H9 (cell line): ENCODE measurements around the gene DIP2A. TPM values are rescaled to one million over a fixed set of nuclear protein-coding genes. Genes with fewer than 3 reads are reported as not detected.
A peak's percentile ranks its signal among the peaks of the same experiment; 100 is the strongest.

Source experiments
- DNase-seq: peaks from one replicate; pipeline ENCODE4 v3.0.0-alpha.2; 2017
- H2AFZ ChIP-seq: one replicate; pipeline ENCODE4 v1.6.1; 2013; ENCODE audit warnings: mild to moderate bottlenecking, low read length, control low read depth, moderate library complexity
- H2AK5ac ChIP-seq: 2 replicates; pipeline ENCODE4 v1.6.1; 2013; ENCODE audit warnings: low read length, control low read depth, mixed read lengths; ENCODE audit not compliant: insufficient read length
- H2BK120ac ChIP-seq: one replicate; pipeline ENCODE4 v1.6.1; 2013; ENCODE audit warnings: low read depth, mild to moderate bottlenecking, low read length, control low read depth, inconsistent platforms; ENCODE audit not compliant: poor library complexity, severe bottlenecking
- H2BK12ac ChIP-seq: 2 replicates; pipeline ENCODE4 v1.6.1; 2013; ENCODE audit warnings: low read length, control low read depth, mixed read lengths, low read depth; ENCODE audit not compliant: insufficient read length
- H2BK15ac ChIP-seq: 2 replicates; pipeline ENCODE4 v1.6.1; 2013; ENCODE audit warnings: low read depth, low read length, control low read depth
- H2BK20ac ChIP-seq: one replicate; pipeline ENCODE4 v1.6.1; 2013; ENCODE audit warnings: low read depth, mild to moderate bottlenecking, low read length, control low read depth, inconsistent platforms; ENCODE audit not compliant: poor library complexity, severe bottlenecking
- H2BK5ac ChIP-seq: 2 replicates; pipeline ENCODE4 v1.6.1; 2013; ENCODE audit warnings: low read length, control low read depth, mixed read lengths; ENCODE audit not compliant: insufficient read length
- H3K14ac ChIP-seq: 2 replicates; pipeline ENCODE4 v1.6.1; 2013; ENCODE audit warnings: low read length, control low read depth; ENCODE audit not compliant: insufficient read depth
- H3K18ac ChIP-seq: 2 replicates; pipeline ENCODE4 v1.6.1; 2013; ENCODE audit warnings: low read depth, mild to moderate bottlenecking, mixed read lengths, low read length, control low read depth; ENCODE audit not compliant: insufficient read length
- H3K23ac ChIP-seq: 2 replicates; pipeline ENCODE4 v1.6.1; 2013; ENCODE audit warnings: low read length, control low read depth, mixed read lengths, low read depth; ENCODE audit not compliant: insufficient read length
- H3K23me2 ChIP-seq: 2 replicates; pipeline ENCODE4 v1.6.1; 2013; ENCODE audit warnings: low read depth, mild to moderate bottlenecking, mixed read lengths, low read length, control low read depth; ENCODE audit not compliant: insufficient read length, poor library complexity, severe bottlenecking
- H3K27ac ChIP-seq: 2 replicates; pipeline ENCODE4 v1.5.1; 2013; ENCODE audit warnings: low read length, control low read depth, mixed read lengths, low read depth; ENCODE audit not compliant: insufficient read length
- H3K27me3 ChIP-seq: 2 replicates; pipeline ENCODE4 v1.6.1; 2013; ENCODE audit warnings: low read length, control low read depth, inconsistent platforms; ENCODE audit not compliant: insufficient read depth
- H3K4ac ChIP-seq: 2 replicates; pipeline ENCODE4 v1.6.1; 2013; ENCODE audit warnings: low read depth, mild to moderate bottlenecking, control low read depth, inconsistent platforms, low read length, moderate library complexity
- H3K4me1 ChIP-seq: 2 replicates; pipeline ENCODE4 v1.6.1; 2013; ENCODE audit warnings: low read length, control low read depth, inconsistent platforms; ENCODE audit not compliant: insufficient read depth
- H3K4me2 ChIP-seq: 2 replicates; pipeline ENCODE4 v1.6.1; 2013; ENCODE audit warnings: low read length, control low read depth, mixed read lengths; ENCODE audit not compliant: insufficient read length, insufficient read depth
- H3K56ac ChIP-seq: 2 replicates; pipeline ENCODE4 v1.6.1; 2013; ENCODE audit warnings: low read depth, mild to moderate bottlenecking, mixed read lengths, low read length, control low read depth; ENCODE audit not compliant: insufficient read length
- H3K79me1 ChIP-seq: 2 replicates; pipeline ENCODE4 v1.6.1; 2013; ENCODE audit warnings: low read depth, mild to moderate bottlenecking, moderate library complexity, low read length, control low read depth, inconsistent platforms; ENCODE audit not compliant: insufficient read depth, poor library complexity, severe bottlenecking
- H3K79me2 ChIP-seq: 2 replicates; pipeline ENCODE4 v1.6.1; 2013; ENCODE audit warnings: low read length, control low read depth, inconsistent platforms; ENCODE audit not compliant: insufficient read depth
- H3K9ac ChIP-seq: 2 replicates; pipeline ENCODE4 v1.6.1; 2013; ENCODE audit warnings: low read length, control low read depth, mixed read lengths; ENCODE audit not compliant: insufficient read length; ENCODE audit errors: extremely low read depth
- H3K9me3 ChIP-seq: one replicate; pipeline ENCODE4 v1.6.1; 2013; ENCODE audit warnings: low read depth, low read length, inconsistent platforms; ENCODE audit not compliant: control insufficient read depth
- H3T11ph ChIP-seq: one replicate; pipeline ENCODE4 v1.6.1; 2013; ENCODE audit warnings: mild to moderate bottlenecking, low read length, control low read depth, inconsistent platforms
- H4K20me1 ChIP-seq: one replicate; pipeline ENCODE4 v1.6.1; 2013; ENCODE audit not compliant: control insufficient read depth, insufficient read length, insufficient read depth
- H4K5ac ChIP-seq: 2 replicates; pipeline ENCODE4 v1.6.1; 2013; ENCODE audit warnings: low read depth, mild to moderate bottlenecking, mixed read lengths, low read length, control low read depth; ENCODE audit not compliant: insufficient read length
- H4K8ac ChIP-seq: replicated peaks from 2 replicates; pipeline ENCODE4 v1.6.1; 2013; ENCODE audit warnings: low read length, control low read depth, mixed read lengths, low read depth; ENCODE audit not compliant: insufficient read length
- H4K91ac ChIP-seq: 2 replicates; pipeline ENCODE4 v1.6.1; 2013; ENCODE audit warnings: low read depth, mild to moderate bottlenecking, moderate library complexity, mixed read lengths, low read length, control low read depth; ENCODE audit not compliant: insufficient read length
- H3K27ac Mint-ChIP-seq, 3 experiments: 2 replicates in 2 of 3; 3 replicates in 1 of 3; pipeline ENCODE4 v1.8.0; 2020 to 2021; ENCODE audit warnings: mixed read lengths in 3 of 3, mild to moderate bottlenecking in 1 of 3, moderate library complexity in 1 of 3
- H3K27me3 Mint-ChIP-seq: 2 replicates; pipeline ENCODE4 v1.8.0; 2021; ENCODE audit warnings: low read depth, mild to moderate bottlenecking, moderate library complexity, mixed read lengths
- H3K36me3 Mint-ChIP-seq, 3 experiments: 2 replicates in 2 of 3; 3 replicates in 1 of 3; pipeline ENCODE4 v1.8.0; 2020 to 2021; ENCODE audit warnings: low read depth in 3 of 3, mixed read lengths in 3 of 3; ENCODE audit not compliant: insufficient read depth in 1 of 3
- H3K4me1 Mint-ChIP-seq, 2 experiments: 2 replicates each; pipeline ENCODE4 v1.8.0; 2020; ENCODE audit warnings: mixed read lengths in 2 of 2
- H3K4me3 Mint-ChIP-seq, 2 experiments: 2 replicates in 1 of 2; 3 replicates in 1 of 2; pipeline ENCODE4 v1.8.0; 2020 to 2021; ENCODE audit warnings: mild to moderate bottlenecking in 2 of 2, mixed read lengths in 2 of 2, moderate library complexity in 1 of 2
- H3K9me3 Mint-ChIP-seq, 2 experiments: 2 replicates in 1 of 2; 3 replicates in 1 of 2; pipeline ENCODE4 v1.8.0; 2020; ENCODE audit warnings: mild to moderate bottlenecking in 2 of 2, mixed read lengths in 2 of 2, moderate library complexity in 1 of 2
- CTCF ChIP-seq: fragments of 200-600 bp; sonication (generic); conservative IDR thresholded peaks from 3 replicates; pipeline ENCODE4 v1.8.0; 2021; ENCODE audit warnings: antibody characterized with exemption, mild to moderate bottlenecking
- WGBS: extraction: QIAGEN DNeasy Blood & Tissue Kit; methylation state at CpG from one replicate; pipeline ENCODE4 v1.1.7; 2013; ENCODE audit warnings: missing lambda C conversion rate, low lambda C conversion rate, mixed read lengths; ENCODE audit not compliant: insufficient read length; ENCODE audit errors: extremely low coverage; 5-methylcytosine and 5-hydroxymethylcytosine counted together
- total RNA-seq: library from RNA; stranded (reverse); gene quantifications from 2 replicates; pipeline ENCODE4 v1.2.1, GENCODE V29; 2021

The DIP2A gene
- total RNA-seq, 1 experiment from 2014 or later, result 25.2 TPM

- Histone ChIP-seq H3K23ac (no peak overlapping the region), H3K4me1 (no peaks in the 10 kb centered on the region), H2BK12ac (no peak overlapping the region), H3K9ac (no peak overlapping the region), H3K56ac (no peak overlapping the region), H2AFZ (no peak overlapping the region), H2BK120ac (no peak overlapping the region), H3K9me3 (no peaks in the 10 kb centered on the region), H2BK15ac (no peak overlapping the region), H4K91ac (no peak overlapping the region), H4K5ac (no peak overlapping the region), H2BK5ac (no peak overlapping the region), H3K23me2 (no peaks in the 10 kb centered on the region), H2BK20ac (no peak overlapping the region), H4K8ac (no peak overlapping the region), H3K27me3 (no peaks in the 10 kb centered on the region), H2AK5ac (no peak overlapping the region), H3K18ac (no peak overlapping the region), H3K79me1 (no peaks in the 10 kb centered on the region), H3T11ph (no peak overlapping the region), H3K14ac (no peak overlapping the region), H3K79me2 (0 out of 2 replicates have a peak, but pooled peaks cover 2% of the 10 kb centered on the region), H3K27ac (no peak overlapping the region), H4K20me1 (peaks cover 2% of the 10 kb centered on the region), H3K4ac (no peak overlapping the region), H3K4me2 (no peak overlapping the region)
- no peaks in the 10 kb centered on the region for H3K27me3 Mint-ChIP-seq
- no peaks in the 10 kb centered on the region; a peak in 1 of 5 replicates for H3K9me3 Mint-ChIP-seq
- peak overlapping the region in 1 of 3 experiments; percentile 37; a peak in 2 of 7 replicates for H3K27ac Mint-ChIP-seq
- no CpG with 5 or more reads among the region's 24 CpGs for WGBS
- TF ChIP-seq CTCF, result 0 out of 3 replicates have a peak, but pooled peaks have one; percentile 14
- H3K4me3 Mint-ChIP-seq, result no peak overlapping the region
- no peaks in the 10 kb centered on the region for H3K4me1 Mint-ChIP-seq
- DNase-seq, result peak; percentile 57
- peaks cover 12 to 62% (median 61%) of the 10 kb centered on the region in 3 experiments; a peak in 6 of 7 replicates for H3K36me3 Mint-ChIP-seq
Observed at GRCh38 chr21:46551636-46552241, 93.0 kb downstream of the DIP2A start.
